Glomerular visceral epithelial cell (primary cell): ENCODE measurements around the gene CDH5.
A peak's percentile ranks its signal among the peaks of the same experiment; 100 is the strongest.
"Not testable (repeated sequence)": the region's sequence is repeated elsewhere in the genome, so short reads cannot be mapped to it uniquely, and the experiment has no call there.

ENCODE experiments used
- DNase-seq: peaks from one replicate; pipeline ENCODE4 v3.0.0-alpha.2; 2016; ENCODE audit errors: extremely low spot score

Gene CDH5, protein sequence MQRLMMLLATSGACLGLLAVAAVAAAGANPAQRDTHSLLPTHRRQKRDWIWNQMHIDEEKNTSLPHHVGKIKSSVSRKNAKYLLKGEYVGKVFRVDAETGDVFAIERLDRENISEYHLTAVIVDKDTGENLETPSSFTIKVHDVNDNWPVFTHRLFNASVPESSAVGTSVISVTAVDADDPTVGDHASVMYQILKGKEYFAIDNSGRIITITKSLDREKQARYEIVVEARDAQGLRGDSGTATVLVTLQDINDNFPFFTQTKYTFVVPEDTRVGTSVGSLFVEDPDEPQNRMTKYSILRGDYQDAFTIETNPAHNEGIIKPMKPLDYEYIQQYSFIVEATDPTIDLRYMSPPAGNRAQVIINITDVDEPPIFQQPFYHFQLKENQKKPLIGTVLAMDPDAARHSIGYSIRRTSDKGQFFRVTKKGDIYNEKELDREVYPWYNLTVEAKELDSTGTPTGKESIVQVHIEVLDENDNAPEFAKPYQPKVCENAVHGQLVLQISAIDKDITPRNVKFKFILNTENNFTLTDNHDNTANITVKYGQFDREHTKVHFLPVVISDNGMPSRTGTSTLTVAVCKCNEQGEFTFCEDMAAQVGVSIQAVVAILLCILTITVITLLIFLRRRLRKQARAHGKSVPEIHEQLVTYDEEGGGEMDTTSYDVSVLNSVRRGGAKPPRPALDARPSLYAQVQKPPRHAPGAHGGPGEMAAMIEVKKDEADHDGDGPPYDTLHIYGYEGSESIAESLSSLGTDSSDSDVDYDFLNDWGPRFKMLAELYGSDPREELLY

DNA sequence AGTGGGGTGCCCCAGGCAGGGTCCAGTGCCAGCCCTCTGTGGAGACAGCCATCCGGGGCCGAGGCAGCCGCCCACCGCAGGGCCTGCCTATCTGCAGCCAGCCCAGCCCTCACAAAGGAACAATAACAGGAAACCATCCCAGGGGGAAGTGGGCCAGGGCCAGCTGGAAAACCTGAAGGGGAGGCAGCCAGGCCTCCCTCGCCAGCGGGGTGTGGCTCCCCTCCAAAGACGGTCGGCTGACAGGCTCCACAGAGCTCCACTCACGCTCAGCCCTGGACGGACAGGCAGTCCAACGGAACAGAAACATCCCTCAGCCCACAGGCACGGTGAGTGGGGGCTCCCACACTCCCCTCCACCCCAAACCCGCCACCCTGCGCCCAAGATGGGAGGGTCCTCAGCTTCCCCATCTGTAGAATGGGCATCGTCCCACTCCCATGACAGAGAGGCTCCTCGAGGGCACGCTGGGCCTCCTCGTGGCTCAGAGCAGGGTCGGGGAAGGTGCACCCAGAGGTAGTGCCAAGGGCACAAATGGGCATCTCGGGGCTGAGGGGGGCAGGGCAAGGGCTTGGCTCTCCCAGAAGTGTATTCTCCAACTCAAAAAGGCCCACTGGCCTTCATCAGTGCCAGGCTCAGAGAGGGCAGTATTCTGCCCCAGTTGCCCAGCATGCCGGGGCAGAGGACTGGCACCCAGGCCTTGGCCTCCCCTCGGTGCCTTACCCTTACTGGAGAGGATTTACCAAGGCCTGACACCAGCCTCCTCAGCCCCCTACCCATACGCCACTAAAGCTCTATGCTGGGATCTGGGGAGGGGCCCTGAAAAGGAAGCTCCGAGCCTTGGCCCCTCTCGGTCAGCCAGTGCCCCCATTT, at the start of gene CDH5:
Gene CDH5 (plus strand): TSS at position 259 of the 867 bp plus-strand sequence. CDS start 12,647 bp downstream, outside the sequence.
- no peak for DNase-seq

DNA sequence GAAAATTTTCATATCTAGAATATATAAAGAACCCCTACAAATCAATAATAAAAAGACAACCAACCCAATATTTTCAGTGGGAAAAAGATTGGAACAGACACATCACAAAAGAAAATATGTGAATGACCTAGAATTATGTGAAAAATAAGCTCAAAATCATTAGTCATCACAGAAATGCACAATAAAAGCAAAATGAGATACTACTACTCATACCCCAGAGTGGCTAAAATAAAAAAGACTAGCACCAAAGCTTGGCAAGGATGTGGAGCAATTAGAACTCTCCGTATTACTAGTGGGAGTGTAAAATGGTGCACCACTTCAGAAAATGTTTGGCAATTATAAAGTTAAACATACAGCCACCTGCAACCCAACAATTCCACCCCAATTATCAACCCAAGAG, 48.0 kb upstream of the CDH5 start:
- DNase-seq: no peak

DNA sequence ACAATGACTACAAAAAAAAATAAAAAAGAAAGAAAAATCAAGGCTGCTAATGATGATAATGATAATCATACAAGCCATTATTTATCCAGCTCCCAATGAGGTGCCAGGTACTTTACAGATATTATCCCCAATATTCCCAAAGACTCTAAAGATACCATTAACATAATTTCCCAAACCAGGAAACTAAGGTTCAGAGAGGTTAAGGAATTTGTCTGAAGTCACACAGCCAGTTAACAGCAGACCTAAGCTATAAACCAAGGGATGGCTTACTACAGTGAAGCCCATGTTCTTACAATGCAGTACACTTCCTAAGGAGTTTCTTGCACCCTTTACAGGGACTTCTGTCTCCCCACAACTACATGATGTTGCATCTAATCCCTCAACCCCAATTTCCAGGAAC, 45.7 kb upstream of the CDH5 start:
- no peak for DNase-seq

DNA sequence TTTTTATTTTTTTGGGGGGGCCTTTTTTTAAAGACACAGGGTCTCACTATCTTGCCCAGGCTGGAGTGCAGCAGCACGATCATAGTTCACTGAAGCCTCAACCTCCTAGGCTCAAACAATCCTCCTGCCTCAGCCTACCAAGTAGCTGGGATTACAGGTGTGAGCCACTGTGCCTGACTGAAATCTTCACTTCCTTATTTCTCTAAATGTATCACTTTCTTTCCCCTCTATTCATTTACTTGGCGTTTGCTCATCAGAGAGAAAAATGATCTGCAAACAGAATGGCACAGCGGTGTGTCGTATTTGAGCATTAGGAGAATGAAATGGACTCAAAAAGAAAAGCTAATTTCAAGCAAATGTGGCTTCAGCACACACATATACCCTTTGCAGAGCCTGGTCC, 44.3 kb upstream of the CDH5 start:
- no peak for DNase-seq

DNA sequence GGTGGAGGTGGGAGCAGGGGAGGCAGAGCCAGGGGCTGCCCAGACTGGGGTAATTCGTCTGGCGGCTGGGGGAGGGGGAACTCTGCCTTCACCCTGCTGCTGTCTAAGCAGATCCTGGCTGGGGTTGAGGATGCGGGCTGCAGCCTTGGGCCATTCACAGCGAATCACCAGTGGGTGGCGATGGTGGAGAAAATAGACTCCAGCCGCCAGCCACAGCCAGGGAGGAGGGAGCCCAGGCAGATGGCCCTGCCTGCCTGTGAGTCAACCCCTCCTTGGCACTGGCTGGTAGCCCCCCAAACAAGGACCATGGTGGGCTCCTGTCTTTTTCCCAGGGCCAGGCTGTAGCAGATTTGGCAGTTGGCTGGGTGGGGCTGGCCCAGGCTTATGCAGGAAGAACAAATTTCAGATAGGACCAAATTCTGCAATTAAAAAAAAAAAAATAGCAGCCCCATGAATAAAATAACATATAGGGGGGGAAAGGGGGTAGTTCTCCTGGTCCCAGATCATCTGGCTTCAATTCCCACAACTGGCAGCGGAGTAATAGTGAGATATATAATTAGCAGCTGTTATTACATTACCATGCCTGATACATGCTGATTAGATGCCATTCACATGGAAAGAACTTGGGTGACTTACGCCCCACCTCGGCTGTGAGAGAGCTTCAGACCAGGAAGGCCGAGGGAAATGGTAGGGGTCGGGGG, 41.5 kb upstream of the CDH5 start:
- peak; percentile 24 for DNase-seq

DNA sequence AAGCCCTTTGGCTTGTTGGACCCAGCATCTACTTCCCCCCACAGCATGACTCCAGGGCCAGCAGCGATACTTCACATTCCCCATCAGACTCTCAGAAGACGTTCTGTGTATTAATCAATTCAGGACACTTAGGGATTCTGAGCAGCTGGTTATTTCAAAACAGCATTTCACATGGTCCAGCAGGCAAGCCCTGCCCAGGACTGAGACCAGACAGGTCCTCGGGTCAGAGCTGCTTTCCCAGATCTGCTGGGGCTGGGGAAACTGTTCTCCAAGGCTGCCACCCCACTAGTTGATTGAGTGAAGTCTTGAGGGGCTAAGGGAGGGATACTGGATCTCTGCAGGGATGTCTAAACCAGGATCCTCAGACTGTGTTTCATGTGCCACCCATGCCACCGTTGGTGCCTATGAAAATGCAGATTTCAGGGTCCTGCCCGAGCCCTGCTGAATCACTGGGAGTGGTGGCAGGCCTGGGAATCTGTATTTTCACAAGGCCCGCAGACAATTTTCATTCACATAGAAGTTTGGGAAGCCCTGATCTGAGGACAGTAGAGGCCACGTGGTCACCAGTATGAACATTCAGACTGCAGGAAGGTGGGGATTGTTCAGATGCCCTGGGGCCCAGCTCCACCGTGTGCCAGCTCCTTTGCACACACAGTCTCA, 40.6 kb upstream of the CDH5 start:
- no peak for DNase-seq

DNA sequence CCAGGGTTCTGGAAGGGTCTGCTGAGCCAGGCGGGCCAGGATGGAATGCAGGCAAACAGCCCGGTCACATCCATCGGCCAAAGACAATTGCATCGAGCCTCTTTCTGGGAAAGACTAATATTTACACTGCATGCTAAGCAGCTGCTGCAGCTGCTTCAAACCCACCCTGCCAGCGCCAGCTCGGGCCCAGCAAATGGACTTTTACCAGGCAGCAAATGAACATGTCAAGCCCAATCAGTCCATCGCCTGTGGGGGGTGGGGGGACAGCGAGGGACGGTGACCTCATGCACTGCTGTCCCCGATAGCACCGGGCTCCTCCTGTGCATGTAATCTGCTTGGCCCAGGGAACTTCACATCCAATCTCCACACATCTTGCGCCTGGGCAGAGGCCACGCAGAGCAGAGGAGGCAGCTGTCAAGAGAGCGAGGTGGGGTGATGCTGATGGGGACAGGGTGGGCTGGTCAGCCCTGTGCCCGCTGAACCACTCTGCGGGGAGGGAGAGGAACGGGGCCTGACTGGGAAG, 39.4 kb upstream of the CDH5 start:
- DNase-seq: no peak

DNA sequence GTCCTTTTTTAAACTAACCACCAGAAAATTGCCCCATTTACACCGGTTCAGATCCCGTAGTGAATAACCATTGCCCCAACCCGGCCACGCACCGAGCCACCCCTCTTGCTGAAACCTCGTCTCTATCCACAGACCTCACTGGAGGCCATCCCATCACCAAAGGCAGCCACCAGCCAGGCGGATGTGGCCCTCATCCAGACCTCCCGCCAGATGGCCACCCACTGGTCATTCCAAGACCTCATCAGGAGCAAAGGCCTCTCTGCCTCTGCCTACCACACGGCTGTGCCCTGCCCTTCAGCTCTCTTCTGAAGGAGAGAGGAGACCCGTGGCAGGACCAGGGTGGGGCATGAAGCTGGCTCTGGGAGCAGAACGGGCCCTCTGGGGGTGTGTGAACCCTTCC, 38.2 kb upstream of the CDH5 start:
- DNase-seq: no peak

DNA sequence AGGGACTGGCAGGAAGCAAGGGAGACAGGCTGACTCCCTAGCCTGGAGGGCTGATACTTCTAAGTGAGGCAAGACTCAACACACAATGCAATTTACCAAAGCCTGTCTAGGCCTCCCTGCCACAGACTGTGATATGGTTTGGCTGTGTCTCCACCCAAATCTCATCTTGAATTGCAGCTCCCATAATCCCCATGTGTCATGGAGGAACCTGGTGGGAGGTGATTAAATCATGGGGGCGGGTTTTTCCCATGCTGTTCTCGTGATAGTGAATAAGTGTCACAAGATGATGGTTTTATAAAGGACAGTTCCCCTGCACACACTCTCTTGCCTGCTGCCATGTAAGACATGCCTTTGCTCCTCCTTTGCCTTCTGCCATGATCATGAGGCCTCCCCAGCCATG, 35.0 kb upstream of the CDH5 start:
- not testable (repeated sequence) for DNase-seq

DNA sequence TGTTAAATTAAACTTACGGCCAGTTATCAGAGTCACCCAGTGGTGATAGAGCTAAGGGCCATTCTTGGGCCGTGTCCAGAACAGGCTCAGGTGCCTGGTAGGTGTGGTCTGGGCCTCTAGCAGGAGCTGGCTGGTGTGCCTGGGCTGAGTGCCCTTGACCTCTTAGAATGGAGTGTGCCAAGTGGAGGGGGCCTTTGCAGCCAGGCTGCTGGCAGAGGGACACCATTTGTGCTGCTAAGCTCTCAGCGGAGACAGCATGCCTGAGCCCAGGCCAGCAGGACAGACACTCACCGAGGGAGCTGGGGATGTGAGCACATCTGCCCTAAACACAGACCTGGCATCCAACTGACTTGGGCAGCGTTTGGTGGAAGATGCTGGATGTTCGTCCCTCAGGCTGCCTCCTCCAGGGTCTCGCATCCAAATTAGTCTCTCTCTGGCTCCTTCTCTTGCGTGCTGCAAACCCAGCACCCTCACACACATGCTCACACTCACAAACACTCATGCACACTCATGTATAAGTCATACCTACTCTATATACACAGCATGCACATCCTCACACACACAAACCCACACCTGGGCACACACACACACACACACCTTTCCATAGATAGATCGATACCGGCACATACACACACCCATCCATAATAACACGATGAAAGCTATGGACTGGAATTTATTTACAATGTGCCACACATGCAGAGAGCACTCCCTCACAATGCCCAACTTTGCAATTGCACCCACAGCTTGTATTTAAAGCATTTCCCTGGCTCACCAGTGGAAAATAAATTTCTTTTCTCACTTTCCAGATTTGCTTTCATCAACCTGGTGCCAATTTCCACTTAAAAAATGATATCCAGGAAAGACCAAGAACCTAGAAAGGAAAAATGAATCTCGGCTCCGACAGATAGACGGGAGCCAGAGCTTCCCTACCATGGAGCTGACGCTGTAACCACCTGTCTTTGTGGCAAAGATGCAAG, 33.6 kb upstream of the CDH5 start:
- no peak for DNase-seq

DNA sequence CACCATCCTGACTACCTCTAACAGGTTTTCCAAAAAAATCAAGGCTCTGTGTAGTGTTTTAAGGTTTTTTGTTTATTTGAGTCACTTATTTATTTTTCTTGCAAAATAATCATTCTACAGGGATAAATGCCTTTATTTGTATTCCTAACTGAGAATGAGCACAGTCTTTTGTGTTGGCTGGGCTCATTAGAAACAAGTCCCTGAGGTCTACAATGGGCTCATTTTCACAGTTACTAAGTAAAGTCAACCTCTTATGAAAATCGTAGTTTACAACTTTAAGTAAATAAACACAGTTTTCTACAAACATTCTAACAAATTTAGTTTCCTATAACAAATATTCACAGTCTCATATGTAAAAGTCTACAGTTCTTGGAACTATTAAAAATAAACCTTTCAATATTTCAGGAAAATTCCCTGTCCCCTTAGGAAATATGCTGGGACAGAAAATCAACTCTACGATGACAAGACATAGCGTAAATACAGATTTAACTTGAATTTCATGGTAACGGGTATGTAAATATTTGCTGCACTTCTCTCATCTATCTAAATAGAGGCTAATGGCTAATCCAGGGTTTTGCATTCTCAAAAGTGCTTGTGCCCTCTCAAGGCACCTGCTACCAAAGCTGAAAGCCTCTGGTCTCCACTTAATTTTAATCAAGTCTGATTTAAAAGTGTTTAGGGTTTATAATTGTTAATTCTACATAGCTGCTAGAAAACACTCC, 31.5 kb upstream of the CDH5 start:
- DNase-seq: no peak

DNA sequence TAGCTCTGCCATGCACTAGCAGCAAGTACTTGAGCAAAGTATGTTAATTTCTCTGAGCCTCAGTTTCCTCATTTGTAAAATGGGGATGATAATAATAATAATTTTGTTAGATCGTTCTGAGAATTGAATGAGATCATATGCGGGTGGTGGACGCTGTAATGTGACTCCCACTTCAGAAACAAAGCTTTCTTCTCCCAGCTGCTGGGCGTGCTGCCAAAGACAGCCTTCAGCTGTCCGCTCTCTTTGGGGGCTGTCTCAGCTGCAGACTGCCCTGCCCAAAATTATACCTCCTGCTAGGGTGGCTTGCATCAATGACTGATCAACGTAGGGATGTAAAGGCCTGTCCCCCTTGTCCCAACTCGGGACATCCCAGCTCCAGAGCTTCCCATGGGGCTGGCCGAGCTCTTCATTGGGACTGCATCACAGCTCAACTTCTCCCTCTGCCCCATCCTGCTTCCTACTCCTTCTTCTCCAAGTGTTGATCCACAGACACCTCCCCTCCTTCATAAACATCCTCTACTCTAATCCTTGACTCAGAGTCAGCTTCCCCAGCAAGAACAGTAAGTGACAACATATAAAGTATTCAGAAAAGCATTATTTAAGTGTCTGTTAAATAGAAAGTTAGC, 30.7 kb upstream of the CDH5 start:
- peak; percentile 24 for DNase-seq

DNA sequence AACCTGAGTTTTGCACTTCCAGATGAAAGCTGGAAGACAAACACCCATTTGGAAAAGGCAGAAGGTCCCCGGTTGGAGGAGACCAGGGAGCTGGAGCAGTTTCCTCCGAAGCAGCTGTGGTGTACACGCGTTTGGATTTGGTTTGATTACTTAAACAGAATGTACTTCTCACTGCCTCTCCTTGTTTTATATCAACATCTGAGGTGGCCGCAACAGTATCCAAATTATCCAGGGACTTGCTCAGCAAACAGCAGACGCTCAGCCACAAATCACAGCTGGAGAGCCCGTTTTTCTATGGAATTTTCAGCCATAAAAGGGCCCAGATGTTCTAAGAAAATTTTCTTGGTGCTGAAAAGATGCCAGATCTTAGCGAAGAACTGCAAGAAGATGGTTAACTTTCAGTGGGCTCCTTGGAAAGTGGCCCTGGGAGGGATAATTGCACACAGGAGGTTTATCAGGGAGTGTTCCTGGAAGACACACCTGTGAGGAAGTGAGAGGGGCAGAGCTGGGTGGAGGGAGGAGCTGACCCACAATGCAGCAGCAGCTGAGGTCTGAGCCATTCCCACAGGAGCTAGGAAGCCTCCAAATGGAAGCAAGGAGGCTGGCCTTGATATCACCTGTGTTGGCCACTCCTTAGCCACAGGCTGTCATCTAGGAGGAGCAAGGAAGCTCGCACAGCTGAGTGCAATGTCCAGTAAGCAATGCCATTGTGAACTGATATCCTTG, 28.9 kb upstream of the CDH5 start:
- DNase-seq: no peak

DNA sequence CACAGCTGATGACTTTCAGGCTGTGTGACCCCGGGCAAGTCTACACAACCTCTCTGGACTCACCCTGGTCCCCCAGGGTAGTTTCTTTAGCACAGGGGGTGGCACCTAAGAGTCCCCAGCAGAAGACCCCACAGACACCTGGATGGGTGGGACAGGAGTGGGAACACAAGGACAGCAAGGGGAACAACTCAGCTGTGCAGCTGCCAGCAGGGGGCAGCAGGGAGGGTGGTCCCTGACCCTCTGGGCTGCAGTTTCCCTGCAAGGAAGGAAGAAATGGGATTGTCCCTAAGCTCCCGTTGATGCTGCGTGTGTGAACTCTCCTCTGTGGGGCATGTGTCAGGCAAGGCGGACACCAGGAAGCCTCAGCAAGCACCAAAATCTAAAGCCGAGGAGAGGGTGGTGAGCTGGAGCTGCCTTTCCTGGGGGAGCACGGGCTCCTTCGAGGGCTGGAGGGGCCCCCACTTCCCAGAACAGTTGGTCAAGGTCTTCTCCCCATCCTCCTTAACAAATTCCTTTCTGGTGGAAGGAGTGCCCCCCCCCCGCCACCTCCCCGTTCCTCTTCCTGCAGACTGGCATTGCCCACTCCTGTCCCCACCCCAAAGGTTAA, 24.1 kb upstream of the CDH5 start:
- DNase-seq: peak; percentile 8

DNA sequence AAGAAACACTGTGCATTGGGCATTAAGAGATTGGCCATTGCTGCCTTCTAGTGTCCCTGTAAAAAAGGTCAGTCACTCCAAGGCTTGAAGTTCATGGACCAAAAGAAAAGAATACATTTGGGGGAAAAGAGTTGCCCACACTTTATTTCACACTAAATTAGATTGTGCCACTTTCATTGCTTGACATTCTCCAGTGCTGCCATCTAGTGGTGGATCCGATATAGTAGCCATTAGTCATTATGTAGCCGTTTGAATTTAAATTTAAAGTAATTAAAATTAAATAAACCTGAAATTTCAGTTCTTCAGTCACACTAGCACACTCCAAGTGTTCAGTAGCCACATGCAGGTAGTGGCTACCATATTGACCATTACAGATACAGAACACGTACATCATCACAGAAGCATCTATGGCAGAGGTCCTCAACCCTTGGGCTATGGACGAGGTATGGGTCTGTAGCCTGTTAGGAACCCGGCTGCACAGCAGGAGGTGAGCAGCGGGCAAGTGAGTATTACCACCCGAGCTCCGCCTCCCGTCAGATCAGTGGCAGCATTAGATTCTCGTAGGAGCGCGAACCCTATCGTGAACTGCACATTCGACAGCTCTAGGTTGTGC, 21.9 kb upstream of the CDH5 start:
- peak; percentile 16 for DNase-seq

DNA sequence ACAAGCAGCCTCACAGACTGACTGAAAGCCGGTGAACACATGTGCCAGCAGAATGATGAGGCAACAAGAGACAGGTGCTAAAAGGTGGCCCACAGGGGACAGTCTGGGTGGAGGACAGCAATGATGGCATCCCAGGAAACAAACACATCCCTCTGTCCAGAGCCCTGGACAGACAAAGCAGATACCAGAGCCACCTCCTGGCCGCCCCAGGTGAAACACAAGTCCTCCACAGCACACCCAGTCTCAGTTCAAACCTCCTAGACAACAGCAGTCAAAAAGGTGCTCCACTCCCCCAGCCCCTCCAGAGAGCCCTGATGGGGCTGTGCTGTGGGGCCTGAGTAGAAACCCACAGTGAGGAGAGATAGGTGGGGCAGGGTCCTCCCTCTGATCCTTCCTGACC, 20.3 kb upstream of the CDH5 start:
- no peak for DNase-seq

DNA sequence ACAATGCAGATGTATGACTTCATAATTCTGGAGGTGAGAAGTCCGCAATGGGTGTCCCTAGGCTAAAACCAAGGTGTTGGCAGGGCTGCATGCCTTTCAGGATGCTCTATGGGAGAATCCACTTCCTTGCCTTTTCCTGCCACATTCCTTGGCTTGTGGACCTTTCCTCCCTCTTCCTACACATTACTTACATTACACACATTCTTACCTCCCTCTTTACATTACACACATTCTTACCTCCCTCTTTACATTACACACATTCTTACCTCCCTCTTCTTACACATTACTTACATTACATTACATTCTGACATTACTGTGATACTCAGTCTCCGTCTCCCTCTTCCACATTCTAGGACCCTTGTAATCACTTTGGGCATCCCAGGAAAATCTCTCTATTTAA, 14.2 kb upstream of the CDH5 start:
- DNase-seq: no peak
